GM06990 (cell line): ENCODE results near the gene DDX19B.
"Not testable (repeated sequence)": the region's sequence is repeated elsewhere in the genome, so short reads cannot be mapped to it uniquely, and the experiment has no call there.

Experiments
- DNase-seq: peaks from one replicate; pipeline ENCODE4 v3.0.0-alpha.2; 2011; ENCODE audit not compliant: insufficient read length; ENCODE audit errors: extremely low read depth
- H3K27me3 ChIP-seq: replicated peaks from 2 replicates; pipeline ENCODE4 v1.6.0; 2011; ENCODE audit warnings: low read length; ENCODE audit not compliant: control insufficient read depth, insufficient read depth
- H3K36me3 ChIP-seq: 2 replicates; pipeline ENCODE4 v1.5.1; 2011; ENCODE audit warnings: low read length; ENCODE audit not compliant: control insufficient read depth, insufficient read depth
- H3K4me3 ChIP-seq: replicated peaks from 2 replicates; pipeline ENCODE4 v1.5.1; 2011; ENCODE audit warnings: low read depth, mild to moderate bottlenecking, control low read depth, low read length
- TF ChIP-seq, protein P1 (sequence below): IDR thresholded peaks from 2 replicates; pipeline ENCODE4 v1.5.1; 2011; ENCODE audit warnings: low read length, control low read depth, mild to moderate bottlenecking, inconsistent platforms; ENCODE audit not compliant: insufficient read depth, poor library complexity, severe bottlenecking

Gene DDX19B

GRCh38 chr16:70359552-70359951 lies 60.6 kb downstream of the DDX19B start:
- Histone ChIP-seq H3K27me3 (no peaks in the 10 kb centered on the region), H3K4me3 (no peak overlapping the region), H3K36me3 (peaks cover 20% of the 10 kb centered on the region)
- TF ChIP-seq, protein P1, sequence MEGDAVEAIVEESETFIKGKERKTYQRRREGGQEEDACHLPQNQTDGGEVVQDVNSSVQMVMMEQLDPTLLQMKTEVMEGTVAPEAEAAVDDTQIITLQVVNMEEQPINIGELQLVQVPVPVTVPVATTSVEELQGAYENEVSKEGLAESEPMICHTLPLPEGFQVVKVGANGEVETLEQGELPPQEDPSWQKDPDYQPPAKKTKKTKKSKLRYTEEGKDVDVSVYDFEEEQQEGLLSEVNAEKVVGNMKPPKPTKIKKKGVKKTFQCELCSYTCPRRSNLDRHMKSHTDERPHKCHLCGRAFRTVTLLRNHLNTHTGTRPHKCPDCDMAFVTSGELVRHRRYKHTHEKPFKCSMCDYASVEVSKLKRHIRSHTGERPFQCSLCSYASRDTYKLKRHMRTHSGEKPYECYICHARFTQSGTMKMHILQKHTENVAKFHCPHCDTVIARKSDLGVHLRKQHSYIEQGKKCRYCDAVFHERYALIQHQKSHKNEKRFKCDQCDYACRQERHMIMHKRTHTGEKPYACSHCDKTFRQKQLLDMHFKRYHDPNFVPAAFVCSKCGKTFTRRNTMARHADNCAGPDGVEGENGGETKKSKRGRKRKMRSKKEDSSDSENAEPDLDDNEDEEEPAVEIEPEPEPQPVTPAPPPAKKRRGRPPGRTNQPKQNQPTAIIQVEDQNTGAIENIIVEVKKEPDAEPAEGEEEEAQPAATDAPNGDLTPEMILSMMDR: no peak
- DNase-seq: no peak

DNA sequence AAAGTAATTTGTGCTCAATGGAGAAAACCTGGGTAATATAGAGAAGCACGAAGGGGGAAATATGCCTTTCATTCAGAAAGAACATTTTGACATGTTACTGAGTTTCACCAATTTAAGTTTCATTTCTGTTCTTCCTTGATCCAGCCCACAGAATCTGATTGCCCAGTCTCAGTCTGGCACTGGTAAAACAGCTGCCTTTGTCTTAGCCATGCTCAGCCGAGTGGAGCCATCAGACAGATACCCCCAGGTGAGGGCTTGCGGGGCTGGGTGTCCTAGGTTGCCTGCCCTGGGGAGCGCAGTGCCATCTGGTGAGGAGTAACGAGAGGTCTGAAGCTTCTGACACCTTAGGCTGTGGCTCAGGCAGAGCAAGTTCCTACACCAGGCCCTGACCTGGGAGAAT lies 65.4 kb downstream of the DDX19B start:
- no peak for DNase-seq

DNA sequence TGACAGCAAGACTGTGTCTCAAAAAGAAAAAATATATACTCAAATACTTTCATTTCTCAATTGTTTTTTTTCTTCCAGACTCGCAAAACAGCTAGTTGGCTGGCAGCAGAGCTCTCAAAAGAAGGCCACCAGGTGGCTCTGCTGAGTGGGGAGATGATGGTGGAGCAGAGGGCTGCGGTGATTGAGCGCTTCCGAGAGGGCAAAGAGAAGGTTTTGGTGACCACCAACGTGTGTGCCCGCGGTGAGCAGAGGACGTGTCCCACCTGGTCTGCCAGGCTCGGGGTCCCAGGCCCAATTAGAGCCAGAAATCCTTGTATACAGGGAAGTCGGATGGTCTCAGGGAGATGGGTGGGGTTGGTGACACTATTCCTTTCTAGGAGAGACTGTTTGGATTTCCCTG lies 71.2 kb downstream of the DDX19B start:
- H3K27me3 ChIP-seq, H3K4me3 ChIP-seq, DNase-seq: not testable (repeated sequence)
- TF ChIP-seq, protein P1: peak; percentile 78
- H3K36me3 ChIP-seq: peaks cover 19% of the 10 kb centered on the region

More for the DNA sequence above, 65.4 kb downstream of the DDX19B start:
- TF ChIP-seq, protein P1: peak; percentile 24
- peaks cover 22% of the 10 kb centered on the region for H3K36me3 ChIP-seq
- H3K4me3 ChIP-seq: no peak overlapping the region
- no peaks in the 10 kb centered on the region for H3K27me3 ChIP-seq

- Histone ChIP-seq H3K27me3 (no peaks in the 10 kb centered on the region), H3K36me3 (peaks cover 14% of the 10 kb centered on the region), H3K4me3 (no peak overlapping the region)
- TF ChIP-seq, protein P1: no peak
- DNase-seq: no peak
Measured at GRCh38 chr16:70370924-70371323, 71.9 kb downstream of the DDX19B start.

- TF ChIP-seq, protein P1: no peak
- H3K36me3 ChIP-seq: peaks cover 14% of the 10 kb centered on the region
- no peak overlapping the region for H3K4me3 ChIP-seq
- no peaks in the 10 kb centered on the region for H3K27me3 ChIP-seq
- DNase-seq: no peak
Measured at GRCh38 chr16:70372921-70373728, 74.1 kb downstream of the DDX19B start.
